MG63 (cell line): ENCODE results near the gene PITX2. TPM values are rescaled to one million over a fixed set of nuclear protein-coding genes. Genes with fewer than 3 reads are reported as not detected.

Experiments used
- DNase-seq: peaks from one replicate; pipeline ENCODE4 v3.0.0-alpha.2; 2020
- H3K27me3 ChIP-seq: fragments of 250-450 bp; sonication (Bioruptor Pico); 2 replicates; pipeline ENCODE4 v1.5.1; 2020; ENCODE audit warnings: mild to moderate bottlenecking, moderate library complexity
- H3K36me3 ChIP-seq: fragments of 250-450 bp; sonication (Bioruptor Pico); 2 replicates; pipeline ENCODE4 v1.5.1; 2020; ENCODE audit warnings: mild to moderate bottlenecking, moderate library complexity
- H3K4me3 ChIP-seq: fragments of 250-450 bp; sonication (Bioruptor Pico); 2 replicates; pipeline ENCODE4 v1.5.1; 2020; ENCODE audit warnings: mild to moderate bottlenecking, moderate library complexity
- H3K9me3 ChIP-seq: fragments of 250-450 bp; sonication (Bioruptor Pico); 2 replicates; pipeline ENCODE4 v1.5.1; 2020; ENCODE audit warnings: mild to moderate bottlenecking, moderate library complexity
- total RNA-seq: library from RNA; depleted of rRNA; stranded (reverse); fragments of >200 nt; shearing (Covaris generic); gene quantifications from 2 replicates; pipeline ENCODE4 v1.2.3, GENCODE V29; 2014; ENCODE audit warnings: low replicate concordance; rRNA removed

PITX2 gene
- total RNA-seq, result 4.5 and 6.7 TPM in 2 replicates

DNA sequence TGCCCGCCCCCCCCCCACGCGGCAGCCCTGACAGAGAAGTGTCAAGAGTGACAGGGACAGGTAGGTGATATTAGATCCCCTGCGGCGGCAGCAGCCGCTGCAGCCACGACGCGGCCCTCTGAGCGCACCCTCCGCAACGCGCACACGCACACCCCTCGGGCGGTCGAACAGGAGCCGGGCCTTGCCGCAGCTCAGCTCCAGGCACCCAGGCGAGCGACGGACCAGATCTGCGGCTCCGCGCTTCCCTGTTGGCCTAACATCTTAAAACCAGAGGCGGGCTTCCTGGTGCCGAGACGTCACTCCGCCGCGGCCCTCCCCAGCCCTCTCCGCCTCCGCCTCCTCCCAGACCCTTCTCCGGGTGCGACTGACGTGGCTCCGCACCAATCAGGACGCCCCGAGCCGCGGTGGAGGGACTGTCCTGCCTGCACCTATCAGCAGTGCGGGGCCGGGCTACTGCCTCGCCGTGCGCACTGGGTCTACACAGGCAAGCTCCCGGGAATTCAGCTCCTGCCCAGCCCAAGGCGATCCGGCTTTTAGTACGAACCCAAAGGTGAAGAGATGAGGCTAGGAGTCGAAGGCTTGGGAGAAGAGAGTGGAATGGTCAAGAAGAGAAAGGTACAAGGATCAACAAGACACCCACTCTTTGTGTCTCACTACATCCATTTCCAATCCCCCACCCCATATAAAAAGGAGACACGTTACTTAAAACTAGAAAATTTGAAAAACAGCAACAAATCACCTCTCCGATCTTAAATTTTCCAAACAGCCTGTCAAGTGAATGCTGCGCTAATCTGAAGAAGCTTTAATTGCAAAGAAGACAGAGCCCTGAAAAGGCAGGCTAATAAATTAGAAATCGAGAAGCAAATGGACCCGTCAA, at the start of gene PITX2:
TSS of gene PITX2 (minus strand) at position 237 of the 877 bp plus-strand sequence. CDS start 617 bp downstream, outside the sequence.
- Histone ChIP-seq H3K27me3 (no peaks in the 10 kb centered on the region), H3K9me3 (no peaks in the 10 kb centered on the region), H3K4me3 (peak within 1 kb of the TSS; percentile 61), H3K36me3 (no peaks in the 10 kb centered on the region)
- DNase-seq, result peak; percentile 98

DNA sequence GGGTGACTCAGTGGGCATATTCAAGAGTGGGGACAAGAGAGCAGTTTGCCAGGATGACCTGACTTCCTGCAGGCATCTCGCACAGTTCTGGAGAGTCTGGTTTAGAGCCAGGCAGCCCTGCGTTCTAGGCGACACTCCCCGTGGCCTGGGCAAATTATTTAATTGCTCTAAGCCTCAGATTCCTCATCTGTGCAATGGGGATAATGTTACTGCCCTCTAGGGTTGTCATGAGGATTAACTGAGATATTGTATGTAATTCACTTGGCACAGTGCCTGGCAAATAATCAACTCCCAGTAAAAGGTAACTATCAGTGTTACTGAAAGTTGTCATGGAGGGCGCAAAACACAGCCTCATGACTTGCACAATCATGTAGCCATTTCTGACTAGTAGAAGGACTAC, 48.8 kb upstream of the PITX2 start:
- Histone ChIP-seq H3K9me3 (no peaks in the 10 kb centered on the region), H3K27me3 (no peaks in the 10 kb centered on the region), H3K4me3 (no peak overlapping the region), H3K36me3 (no peaks in the 10 kb centered on the region)
- DNase-seq, result no peak

DNA sequence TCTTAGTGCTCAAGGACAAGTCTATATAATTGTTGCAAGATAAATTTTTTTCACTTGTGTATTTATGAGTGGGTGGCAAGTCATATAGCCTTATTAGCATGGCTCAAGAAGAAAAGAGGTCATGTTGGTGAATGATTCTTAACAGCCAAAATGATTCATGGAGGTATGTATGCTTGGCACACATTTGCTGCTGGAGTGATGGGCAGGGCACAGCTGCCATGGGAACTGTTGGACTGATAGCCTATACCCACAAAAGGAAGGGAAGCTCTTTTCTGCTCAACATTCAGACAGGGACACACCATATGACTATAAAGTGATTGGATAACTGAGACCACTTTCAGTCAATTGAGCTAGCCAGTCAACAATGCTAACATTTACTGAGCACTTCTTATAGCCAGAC, 46.8 kb upstream of the PITX2 start:
- Histone ChIP-seq H3K36me3 (no peaks in the 10 kb centered on the region), H3K9me3 (no peaks in the 10 kb centered on the region), H3K27me3 (no peaks in the 10 kb centered on the region), H3K4me3 (no peak overlapping the region)
- DNase-seq, result peak; percentile 61

DNA sequence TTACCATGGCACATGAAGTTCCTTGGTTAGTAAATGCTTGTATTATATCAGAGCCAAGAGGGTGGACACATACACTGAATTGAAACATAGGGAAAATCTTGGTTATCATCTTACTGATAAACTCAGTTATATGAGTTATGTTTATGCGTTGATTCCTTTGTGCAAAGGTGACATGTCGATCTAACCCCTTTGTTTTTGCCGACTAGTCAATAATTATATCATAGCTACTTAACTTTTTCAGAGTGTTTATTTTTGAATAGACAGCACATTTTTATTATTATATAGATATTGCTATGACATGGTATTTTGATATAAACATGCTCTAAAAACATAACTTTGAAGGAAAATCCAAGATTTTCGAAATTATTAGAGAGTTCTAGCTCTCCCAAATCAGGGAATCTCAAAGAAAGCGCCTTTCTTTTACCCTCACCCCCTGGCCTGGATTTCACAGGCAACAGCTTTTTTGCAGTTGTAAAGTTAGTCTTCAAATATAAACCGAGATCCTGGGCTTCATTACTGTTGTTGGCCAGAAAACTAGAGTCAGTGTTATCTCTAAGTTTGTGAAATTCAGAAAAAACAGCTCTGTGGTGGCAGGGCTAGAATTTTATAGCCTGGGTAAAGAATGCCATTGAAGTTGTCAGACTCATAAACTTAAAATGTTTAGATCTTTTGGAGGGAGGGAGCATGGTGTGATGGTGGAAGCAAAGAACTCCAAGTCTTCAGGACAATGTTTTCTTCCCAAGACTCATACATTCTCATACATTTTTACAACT, 45.8 kb upstream of the PITX2 start:
- no peak for DNase-seq
- no peaks in the 10 kb centered on the region for H3K27me3 ChIP-seq
- no peaks in the 10 kb centered on the region for H3K36me3 ChIP-seq

DNA sequence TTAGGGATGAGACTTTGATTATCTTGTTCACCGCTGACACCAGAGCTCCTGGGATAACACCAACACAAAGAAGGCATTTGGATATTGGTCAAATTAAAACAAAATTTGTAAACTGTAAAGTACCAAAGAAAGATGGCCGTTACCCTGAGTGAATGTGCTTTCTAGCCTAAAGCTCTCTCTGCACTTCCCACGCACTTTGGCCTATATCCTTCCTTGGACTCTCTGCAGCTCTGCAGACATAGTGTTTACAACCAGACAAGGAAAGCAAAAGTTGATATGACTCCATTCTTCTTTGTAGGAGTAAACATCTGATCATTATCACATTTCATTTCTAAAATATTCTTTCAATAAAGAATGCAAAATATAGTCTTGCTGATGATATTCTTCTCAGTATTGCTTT, 44.8 kb upstream of the PITX2 start:
- H3K9me3 ChIP-seq, result no peaks in the 10 kb centered on the region
- no peak for DNase-seq
- H3K36me3 ChIP-seq, result no peaks in the 10 kb centered on the region
- H3K4me3 ChIP-seq, result no peak overlapping the region
- no peaks in the 10 kb centered on the region for H3K27me3 ChIP-seq

More for the DNA sequence above, 45.8 kb upstream of the PITX2 start:
- no peak overlapping the region for H3K4me3 ChIP-seq
- H3K9me3 ChIP-seq, result no peaks in the 10 kb centered on the region

DNA sequence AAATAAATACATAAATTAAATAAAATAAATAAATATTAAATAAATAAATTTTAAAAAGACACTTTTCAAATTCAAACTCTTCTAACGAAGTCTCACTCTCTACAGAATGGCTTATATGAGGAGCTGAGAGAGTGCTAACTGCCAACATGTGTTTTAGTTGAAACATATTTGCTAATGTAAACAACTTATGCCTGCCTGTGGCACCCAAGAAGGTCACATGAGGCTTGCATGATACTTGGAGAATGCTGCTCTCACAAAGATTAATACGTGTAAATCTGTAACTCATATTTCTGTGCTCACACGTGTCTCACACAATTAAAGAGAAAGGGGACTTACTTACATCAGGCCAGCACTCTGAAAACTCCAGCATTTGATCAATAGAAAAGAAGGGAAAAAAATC, 43.2 kb upstream of the PITX2 start:
- Histone ChIP-seq H3K9me3 (no peaks in the 10 kb centered on the region), H3K4me3 (no peak overlapping the region), H3K27me3 (no peaks in the 10 kb centered on the region), H3K36me3 (no peaks in the 10 kb centered on the region)
- no peak for DNase-seq

DNA sequence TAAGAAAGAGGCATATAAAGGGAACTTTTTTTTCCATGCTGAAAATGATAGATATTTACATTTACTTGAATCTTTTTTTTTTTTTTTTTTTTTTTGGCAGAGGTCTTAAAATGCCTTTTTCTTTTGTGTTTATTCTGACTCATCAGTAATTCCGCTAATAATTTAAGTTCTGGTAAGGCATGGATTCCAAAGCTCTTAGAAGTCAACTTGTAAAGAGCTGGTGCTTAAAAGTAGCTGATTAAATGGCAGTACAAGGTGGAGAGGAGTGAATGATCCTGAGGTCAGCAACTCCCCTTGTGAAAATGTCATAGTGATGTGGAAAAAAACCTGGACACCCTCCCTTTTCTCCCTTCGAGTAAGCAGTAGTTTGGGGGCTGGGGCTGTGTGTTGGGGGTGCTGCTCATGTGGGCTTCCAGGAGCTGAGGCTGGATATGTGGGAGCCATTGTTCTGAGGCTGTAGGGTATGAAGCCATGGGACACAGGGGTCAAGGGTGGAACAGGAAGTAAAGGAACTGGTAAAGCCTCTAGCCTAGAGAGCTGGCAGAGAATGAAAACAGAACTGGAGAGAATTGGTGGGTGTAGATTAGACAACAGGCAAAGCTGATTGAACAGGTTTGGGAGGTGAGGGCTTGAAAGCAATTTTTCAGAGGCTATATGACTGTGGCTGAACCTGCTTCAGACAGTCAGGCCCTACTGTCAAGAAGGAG, 41.0 kb upstream of the PITX2 start:
- Histone ChIP-seq H3K9me3 (no peaks in the 10 kb centered on the region), H3K36me3 (no peaks in the 10 kb centered on the region)
- peak; percentile 2 for DNase-seq

DNA sequence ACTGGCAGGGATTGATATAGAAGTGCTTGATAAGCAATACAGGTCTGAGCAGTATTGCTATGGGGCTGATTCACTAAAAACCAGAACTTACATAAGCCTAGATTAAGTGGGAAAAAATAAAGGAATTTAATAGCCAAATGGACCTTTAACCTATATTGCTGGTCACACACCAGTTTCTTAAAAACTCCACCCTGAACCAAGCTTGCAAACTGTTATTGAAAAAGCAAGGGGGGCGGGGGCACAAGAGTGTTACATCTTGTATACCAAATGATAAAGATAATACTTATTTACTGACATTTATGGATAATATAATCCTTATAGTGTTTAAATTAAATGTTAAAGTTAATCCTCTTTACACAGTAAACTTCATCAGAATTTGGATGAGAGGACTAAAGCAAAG, 40.3 kb upstream of the PITX2 start:
- Histone ChIP-seq H3K4me3 (no peak overlapping the region), H3K9me3 (no peaks in the 10 kb centered on the region), H3K36me3 (no peaks in the 10 kb centered on the region), H3K27me3 (no peaks in the 10 kb centered on the region)
- no peak for DNase-seq

More for the DNA sequence above, 41.0 kb upstream of the PITX2 start:
- Histone ChIP-seq H3K4me3 (no peak overlapping the region), H3K27me3 (no peaks in the 10 kb centered on the region)

DNA sequence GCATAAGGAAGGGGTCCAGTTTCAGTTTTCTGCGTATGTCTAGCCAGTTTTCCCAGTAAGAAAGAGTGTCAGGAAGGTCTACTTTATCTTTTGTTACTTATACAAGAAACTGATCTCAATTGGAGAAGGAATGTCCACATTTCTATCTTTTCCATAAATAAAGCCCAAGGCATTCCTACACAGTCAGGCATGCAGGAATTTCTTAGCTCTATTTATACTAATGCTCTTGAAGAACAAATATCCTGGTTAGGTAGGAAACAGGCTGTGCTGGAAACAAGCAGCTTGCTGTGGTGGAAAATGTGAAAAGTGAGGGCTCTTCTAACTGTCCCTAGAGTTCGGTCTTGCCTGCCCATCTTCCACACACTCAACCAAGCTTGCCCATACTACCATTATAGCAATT, 37.9 kb upstream of the PITX2 start:
- Histone ChIP-seq H3K27me3 (no peaks in the 10 kb centered on the region), H3K36me3 (no peaks in the 10 kb centered on the region), H3K9me3 (no peaks in the 10 kb centered on the region), H3K4me3 (no peak overlapping the region)
- DNase-seq, result no peak

DNA sequence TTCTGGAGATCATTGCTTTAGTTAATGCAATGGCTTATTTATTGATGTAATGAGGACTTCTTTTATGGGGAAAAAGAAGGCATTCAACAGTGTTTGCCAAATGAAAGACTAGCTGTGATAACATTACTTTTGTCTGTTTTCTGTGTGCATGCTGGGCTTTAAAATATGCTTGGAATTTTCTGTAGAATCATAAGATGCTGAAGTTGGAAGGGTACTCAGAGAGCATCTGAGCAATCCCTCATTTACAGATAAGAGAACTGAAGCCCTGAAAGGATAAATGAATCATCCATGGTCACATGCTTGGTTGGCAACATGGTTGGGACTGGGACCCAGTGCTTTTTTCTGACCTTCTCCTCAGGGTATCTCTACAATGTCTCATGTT, 31.4 kb upstream of the PITX2 start:
- no peak for DNase-seq
- Histone ChIP-seq H3K36me3 (no peaks in the 10 kb centered on the region), H3K9me3 (no peaks in the 10 kb centered on the region)

DNA sequence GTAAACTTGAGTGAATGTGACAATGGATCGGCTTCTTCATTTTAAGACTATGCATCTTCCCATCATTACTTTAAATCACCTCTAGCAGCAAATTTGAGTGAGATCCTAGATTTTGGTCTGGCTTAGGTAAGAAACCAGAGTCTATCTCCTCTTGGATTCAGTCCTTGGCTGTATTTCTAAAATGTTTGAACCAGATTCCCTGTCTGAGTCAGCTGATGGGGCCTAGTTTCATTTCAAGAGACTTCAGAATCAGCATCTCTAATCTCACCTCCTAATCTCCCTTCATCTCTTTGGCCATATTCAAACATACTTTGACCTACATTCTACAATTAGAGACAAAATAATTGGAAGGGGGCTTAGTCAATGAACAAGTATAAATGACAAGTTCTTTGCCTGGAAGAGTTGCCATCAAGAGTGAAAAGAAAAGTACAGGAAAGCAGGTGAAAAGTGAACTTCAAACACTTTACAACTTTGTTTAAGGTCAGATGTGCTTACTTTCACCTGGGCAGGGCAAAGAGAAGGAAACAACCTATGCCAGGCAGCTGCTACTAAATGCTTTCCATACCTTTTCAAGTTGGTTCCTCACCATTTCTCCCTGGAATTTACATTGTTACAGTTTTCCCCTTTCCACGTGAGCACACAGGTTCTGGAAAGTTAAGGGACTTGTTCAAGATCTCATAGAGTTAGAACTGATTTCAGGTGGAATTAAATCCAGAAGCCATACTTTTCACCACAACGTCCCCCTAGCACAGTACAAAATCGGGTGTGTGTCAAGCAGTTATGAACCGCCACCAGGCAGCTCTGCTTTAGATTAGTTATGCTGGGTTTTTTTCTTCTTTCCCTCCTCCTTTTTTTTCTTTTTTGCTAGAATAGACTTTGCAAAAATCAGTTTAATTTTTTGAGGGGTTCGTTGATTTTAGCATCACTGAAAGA, 30.7 kb upstream of the PITX2 start:
- Histone ChIP-seq H3K4me3 (no peak overlapping the region), H3K36me3 (no peaks in the 10 kb centered on the region), H3K27me3 (no peaks in the 10 kb centered on the region), H3K9me3 (no peaks in the 10 kb centered on the region)
- no peak for DNase-seq

More for the DNA sequence above, 31.4 kb upstream of the PITX2 start:
- H3K4me3 ChIP-seq, result no peak overlapping the region
- no peaks in the 10 kb centered on the region for H3K27me3 ChIP-seq

DNA sequence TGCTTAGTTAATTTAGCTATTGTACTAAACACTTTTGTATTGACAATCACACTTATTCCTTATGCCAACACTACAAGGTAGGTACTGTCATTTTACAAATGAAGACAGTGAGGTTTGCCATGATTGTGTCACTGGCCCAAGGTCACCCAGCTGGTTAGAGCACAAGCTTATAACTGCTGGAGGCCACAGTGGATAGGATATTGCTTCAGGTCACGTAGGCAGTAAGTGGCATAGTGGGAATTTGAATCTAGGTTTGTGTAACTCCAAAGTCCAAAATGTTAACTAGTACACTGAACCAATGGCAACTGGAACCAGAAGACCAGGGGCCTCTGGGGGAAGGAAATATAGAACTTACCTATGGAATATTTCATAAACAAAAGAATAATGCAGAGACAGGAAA, 21.1 kb upstream of the PITX2 start:
- no peak for DNase-seq
- Histone ChIP-seq H3K9me3 (no peaks in the 10 kb centered on the region), H3K36me3 (no peaks in the 10 kb centered on the region), H3K27me3 (no peaks in the 10 kb centered on the region), H3K4me3 (no peak overlapping the region)

DNA sequence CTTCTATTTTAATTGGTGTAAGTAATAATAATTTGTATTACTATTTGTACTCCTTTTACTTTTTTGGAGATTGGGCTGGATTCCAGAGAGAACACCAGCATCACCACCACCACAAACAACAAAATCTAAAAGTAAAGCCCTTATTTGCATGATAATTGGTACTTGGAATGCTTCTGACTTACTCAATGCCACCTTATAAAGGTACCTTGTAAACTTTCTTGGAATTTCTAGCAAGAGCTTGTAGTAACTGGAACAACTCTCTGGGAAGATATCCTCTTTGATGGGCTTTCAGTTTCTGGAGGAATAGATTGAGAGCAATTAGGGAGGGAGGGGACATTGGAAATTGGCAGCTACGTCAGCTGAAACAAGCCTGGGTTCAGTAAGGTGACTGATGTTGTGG, 20.2 kb upstream of the PITX2 start:
- H3K9me3 ChIP-seq, result no peaks in the 10 kb centered on the region
- no peaks in the 10 kb centered on the region for H3K36me3 ChIP-seq
- no peak for DNase-seq
- no peak overlapping the region for H3K4me3 ChIP-seq
- no peaks in the 10 kb centered on the region for H3K27me3 ChIP-seq

DNA sequence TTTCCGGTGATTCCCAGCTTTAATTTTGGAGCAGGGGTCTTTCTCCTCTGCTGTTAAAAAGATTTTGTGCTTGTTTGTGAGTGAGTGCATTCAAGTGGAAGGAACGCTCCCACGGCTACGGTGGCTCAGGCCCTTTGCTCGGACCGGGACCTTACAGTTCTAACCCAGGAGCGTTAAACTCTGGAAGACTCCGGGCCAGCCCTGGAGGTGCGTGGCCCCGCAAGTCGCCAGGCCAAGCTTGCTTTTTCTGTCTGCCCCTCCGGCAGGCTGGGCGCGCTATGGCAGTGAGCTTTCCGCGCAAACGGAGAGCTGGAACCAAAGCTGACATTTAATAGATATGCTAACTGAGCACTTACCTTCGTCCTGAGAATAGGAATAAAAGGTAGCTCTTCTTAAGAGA, 18.3 kb upstream of the PITX2 start:
- H3K27me3 ChIP-seq, result no peaks in the 10 kb centered on the region
- H3K4me3 ChIP-seq, result no peak overlapping the region
- DNase-seq, result no peak
- H3K36me3 ChIP-seq, result no peaks in the 10 kb centered on the region
- H3K9me3 ChIP-seq, result no peaks in the 10 kb centered on the region

DNA sequence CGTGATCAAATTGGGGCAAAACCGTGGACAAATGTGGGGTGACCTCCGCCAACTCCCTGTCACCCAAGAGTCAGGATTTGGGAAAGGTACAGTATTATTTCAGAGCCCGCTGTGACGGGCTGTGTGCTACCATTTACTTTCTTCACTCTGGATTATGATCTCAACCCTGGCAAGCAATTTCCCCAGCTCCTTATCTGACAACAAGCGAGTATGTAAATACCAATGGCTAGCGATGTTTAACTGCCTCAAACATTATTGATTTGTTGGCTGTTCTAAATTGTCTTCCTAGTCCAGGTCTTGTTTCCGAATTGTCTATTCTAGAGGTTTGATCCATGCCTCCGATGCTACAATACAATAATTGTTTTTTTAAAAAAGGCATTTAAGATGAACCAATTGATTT, 17.7 kb upstream of the PITX2 start:
- no peaks in the 10 kb centered on the region for H3K27me3 ChIP-seq
- H3K36me3 ChIP-seq, result no peaks in the 10 kb centered on the region
- no peak overlapping the region for H3K4me3 ChIP-seq
- no peaks in the 10 kb centered on the region for H3K9me3 ChIP-seq
- DNase-seq, result no peak
